CD1c-positive myeloid dendritic cell (primary cell): ENCODE measurements around the gene C1orf52.

ENCODE experiments used
- DNase-seq: peaks from one replicate; pipeline ENCODE4 v3.0.0-alpha.2; 2016; ENCODE audit errors: extremely low spot score

The C1orf52 gene

GRCh38 chr1:85259118-85259911 is at the start of gene C1orf52:
C1orf52 (minus strand) TSS chr1:85259662; CDS start chr1:85259633, 29 bp downstream.
- DNase-seq, result peak; percentile 98

- no peak for DNase-seq
These were observed 49.4 kb upstream of the C1orf52 start for GRCh38 chr1:85308833-85309350.

- DNase-seq, result peak; percentile 15
These were observed 48.7 kb upstream of the C1orf52 start for GRCh38 chr1:85307987-85308832.

- no peak for DNase-seq
These were observed 46.8 kb upstream of the C1orf52 start for GRCh38 chr1:85306236-85306635.

DNA sequence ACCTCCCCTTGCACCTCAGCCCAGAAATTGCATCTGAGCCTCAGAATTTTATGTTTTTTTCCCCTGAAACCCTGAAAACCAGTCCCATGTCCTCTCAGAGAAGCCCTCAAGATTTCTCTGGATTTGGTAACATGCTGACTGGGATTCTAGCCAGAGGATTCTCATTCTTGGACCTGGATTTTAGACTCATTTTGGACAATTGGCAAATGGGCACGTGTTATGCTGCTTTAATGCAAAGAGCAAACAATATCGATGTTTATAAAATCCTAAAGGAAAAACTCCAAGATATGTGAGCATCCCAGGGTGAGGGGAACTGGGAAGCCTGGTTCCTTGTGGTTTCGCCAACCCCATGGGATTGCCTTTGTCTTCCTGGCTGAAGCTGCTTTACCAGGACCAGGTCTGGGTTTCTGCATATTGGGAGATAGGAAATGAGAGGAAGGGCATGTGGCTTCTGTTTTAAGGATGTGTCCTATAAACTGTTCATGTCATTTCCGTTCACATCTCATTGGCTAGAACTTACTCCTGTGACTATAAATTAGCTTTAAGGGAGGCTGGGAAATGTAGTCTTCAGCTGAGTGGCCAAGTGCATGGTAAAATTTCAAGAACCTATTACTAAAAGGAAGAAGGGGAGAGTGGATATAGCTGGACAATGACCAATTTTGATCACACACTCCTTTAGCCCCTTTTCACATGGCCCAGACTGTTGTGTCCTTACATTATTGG is 44.1 kb upstream of the C1orf52 start:
- DNase-seq, result no peak

- DNase-seq, result no peak
These were observed 40.7 kb upstream of the C1orf52 start for GRCh38 chr1:85300140-85300539.

DNA sequence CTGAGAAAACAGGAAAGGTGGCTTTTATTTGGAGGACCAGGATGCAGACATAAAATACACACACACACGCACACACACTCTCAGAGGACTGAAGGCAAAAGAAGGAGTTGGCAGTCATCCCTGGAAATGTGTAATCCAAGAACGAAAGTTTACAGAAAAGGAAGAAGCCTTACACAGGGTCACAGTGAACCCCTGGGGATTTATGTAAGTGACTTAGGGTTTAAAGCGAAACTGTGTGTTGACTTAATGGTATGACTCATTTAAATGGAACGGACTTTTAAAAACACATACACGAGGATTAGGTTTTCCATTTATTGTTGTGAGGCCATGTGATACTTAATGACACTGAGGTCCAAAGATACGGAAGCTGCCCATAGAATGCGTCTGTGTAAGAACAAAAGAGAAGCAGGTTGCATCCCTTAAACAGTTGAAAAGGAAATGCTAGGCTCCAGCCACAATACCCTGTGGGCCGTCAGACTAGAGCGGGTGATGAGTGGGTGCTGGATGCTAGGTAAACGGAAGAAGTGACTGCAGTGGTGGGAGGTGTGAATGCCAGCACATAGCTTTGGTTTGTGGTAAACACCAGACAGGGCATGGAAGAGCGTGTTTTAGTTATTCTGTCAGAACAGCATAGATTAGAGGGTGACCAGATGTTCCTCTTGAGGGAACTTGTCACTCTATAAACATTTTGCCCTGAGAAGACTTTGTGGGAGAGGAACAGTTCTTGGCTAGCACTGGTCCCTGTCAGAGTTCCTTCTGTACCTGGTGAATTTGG is 38.6 kb upstream of the C1orf52 start:
- DNase-seq, result peak; percentile 8

- DNase-seq, result no peak
These were observed 38.0 kb upstream of the C1orf52 start for GRCh38 chr1:85297538-85297854.

GRCh38 chr1:85296980-85297379 is 37.5 kb upstream of the C1orf52 start:
- no peak for DNase-seq

DNA sequence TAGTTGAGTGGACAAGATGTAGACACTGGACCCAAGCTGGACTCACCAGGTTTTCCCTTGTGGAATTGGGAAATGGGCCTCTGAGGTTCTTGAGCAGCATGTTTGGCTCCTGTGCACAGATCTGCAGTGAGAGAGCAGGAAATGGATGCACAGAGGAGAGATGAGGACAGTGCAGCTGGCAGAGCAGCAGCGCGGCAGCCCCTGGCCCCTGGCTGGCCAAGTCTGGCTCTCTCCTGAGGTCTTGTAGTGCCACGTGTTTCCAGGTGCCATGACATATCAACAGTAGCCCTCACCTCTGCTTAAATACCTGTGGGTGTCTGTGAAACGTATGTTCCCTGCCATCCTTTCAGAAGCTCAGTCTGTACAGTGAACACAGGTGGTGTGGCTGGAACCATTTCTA is 36.2 kb upstream of the C1orf52 start:
- DNase-seq, result no peak

DNA sequence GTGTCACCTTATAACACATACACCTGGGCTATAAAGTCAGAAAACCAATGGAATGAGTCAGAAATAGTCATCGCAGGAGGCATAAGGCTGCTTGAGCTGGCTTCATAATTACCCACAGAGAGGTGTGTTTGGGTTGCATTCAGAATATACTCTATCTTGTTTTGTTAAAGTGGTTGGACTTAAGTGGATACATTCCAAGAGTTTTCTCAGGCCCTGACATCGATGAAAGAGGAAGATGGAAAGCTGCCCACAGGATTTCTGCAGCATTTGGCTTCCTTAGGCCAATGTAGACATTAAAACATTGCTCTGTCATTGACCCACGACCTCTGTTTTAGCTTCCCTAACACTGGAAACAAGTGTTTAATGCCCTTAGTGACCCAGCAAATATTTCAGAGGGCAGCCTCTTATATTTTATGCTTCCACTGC is 35.6 kb upstream of the C1orf52 start:
- DNase-seq, result no peak

DNA sequence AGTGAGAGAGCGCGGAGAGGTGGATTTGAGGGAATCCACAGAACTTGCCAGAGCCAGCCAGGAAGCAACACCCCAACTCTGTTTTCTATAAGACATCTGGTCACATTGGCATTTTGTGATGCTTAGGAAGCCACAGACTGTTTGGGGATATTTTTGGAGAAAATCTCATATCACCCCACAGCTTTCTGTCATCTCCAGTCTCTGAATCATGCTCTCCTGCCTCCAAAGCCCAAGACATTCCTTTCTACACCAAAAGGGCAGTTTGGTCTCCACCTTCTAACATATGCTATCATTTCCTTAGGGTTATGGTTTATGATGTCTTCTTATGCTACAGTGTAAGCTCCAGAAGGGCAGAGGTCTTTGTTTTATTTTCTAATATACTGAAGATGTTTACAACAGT is 31.4 kb upstream of the C1orf52 start:
- DNase-seq, result no peak

DNA sequence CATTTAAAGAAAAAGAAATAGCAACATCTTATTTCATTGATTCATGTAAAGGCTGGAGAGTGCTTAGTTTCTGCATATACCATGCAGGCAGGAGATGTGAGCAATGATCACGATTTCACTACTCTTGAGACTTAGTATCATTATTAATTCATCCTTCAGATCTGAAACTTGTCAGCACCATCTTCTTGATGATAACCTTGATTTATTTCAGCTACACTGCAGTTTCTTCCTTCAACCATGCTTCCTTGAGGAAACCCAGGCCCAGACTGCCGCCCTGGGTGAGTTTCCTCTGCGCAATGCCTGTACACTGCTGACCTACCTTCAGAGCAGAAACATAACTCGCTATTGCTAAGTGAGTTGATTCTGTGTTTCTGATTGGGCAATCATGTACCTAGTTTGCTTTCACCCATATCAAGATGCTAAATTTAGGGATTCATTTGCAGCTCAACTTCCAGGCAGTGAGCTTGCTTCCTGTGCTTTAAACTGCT is 30.4 kb upstream of the C1orf52 start:
- no peak for DNase-seq

- DNase-seq, result no peak
These were observed 29.9 kb upstream of the C1orf52 start for GRCh38 chr1:85289207-85289847.

DNA sequence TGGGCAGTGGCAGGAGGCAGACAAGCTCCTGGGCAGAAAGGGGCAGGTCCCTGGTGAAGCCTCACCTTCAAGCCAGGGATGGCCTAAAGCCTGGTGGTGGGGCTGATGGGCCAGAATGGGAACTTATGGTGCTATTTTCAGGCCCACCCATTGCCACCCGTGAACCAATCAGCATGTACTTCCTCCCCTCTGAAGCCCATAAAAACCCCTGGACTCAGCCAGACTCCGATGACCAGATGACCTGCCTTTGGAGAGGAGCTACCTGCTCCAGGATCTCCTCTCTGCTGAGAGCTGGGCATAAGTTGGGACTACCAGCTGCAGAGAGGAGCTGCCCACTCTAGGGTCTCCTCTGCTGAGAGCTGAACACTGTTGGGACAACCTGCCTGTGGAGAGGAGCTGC is 24.7 kb upstream of the C1orf52 start:
- no peak for DNase-seq

DNA sequence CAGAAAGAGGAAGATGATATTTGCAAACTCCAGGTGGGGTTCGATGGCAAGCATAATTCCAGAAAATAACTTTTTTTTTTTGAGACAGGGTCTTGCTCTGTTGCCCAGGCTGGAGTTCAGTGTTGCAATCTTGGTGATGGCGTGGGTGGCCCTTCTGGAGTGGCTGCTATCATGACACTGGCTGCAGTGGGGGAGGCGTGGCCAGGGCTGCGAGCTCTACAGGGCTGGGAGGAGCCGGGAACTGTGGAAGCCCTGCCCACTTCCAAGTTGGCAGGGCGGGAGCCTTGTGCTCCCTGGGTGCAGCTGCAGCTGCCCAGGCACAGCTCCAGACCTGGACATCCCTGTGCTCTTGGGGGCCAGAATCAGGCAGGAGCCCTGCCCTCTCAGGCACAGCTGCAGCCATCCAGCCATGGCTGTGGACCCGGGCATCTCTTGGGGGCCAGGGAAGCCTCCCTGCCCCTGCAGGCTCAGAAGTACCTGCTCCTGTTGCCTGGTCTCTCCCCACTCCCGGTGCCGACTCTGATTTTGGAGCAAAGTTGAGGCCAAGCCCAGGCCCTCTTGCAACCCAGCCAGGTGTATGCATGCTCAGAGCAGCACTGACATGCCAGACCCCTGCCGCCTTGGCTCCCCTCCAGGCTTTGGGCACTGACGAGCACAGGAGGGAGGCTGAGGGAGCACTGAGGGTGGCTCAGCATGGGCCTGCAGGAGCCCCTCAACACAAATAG is 24.2 kb upstream of the C1orf52 start:
- no peak for DNase-seq

DNA sequence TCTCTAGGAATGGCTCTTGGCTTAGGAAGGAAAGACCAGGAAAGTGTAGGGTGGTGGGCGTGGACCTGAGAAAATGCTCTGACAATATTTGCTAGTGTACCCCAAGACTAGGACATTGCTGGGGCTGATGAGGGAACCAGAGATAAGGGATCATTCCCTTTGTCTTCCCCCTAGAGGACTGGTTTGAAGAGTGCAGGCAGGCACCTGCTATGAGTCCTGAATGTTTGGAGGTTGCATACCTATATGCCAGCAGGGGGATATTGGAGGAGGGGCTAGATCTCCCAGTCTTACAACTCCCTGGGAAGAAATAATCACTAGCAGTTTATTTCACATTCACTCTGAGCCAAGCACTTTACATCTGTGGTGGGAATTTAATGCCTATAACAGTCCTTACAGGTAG is 23.0 kb upstream of the C1orf52 start:
- DNase-seq, result no peak

GRCh38 chr1:85280636-85281035 is 21.2 kb upstream of the C1orf52 start:
- no peak for DNase-seq

- DNase-seq, result no peak
These were observed 20.1 kb upstream of the C1orf52 start for GRCh38 chr1:85279458-85280080.
